ENCODE results near the gene AJUBA.

- TF ChIP-seq, protein P1, sequence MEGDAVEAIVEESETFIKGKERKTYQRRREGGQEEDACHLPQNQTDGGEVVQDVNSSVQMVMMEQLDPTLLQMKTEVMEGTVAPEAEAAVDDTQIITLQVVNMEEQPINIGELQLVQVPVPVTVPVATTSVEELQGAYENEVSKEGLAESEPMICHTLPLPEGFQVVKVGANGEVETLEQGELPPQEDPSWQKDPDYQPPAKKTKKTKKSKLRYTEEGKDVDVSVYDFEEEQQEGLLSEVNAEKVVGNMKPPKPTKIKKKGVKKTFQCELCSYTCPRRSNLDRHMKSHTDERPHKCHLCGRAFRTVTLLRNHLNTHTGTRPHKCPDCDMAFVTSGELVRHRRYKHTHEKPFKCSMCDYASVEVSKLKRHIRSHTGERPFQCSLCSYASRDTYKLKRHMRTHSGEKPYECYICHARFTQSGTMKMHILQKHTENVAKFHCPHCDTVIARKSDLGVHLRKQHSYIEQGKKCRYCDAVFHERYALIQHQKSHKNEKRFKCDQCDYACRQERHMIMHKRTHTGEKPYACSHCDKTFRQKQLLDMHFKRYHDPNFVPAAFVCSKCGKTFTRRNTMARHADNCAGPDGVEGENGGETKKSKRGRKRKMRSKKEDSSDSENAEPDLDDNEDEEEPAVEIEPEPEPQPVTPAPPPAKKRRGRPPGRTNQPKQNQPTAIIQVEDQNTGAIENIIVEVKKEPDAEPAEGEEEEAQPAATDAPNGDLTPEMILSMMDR (conservative IDR thresholded peaks at IDR 0.05): no peak
- no peak for TF ChIP-seq EZH2 (IDR thresholded peaks at IDR 0.05; ENCODE audit: low read depth)
Measured at GRCh38 chr14:23009939-23010726, 27.8 kb upstream of the AJUBA start, which contains the start of gene C14orf93.
